Mammary epithelial cell (primary cell): ENCODE results near the gene ZFYVE16.
"Not testable (repeated sequence)": the region's sequence is repeated elsewhere in the genome, so short reads cannot be mapped to it uniquely, and the experiment has no call there.

Source experiments
- CTCF ChIP-seq, 2 donors: IDR thresholded peaks in 1 of 2; conservative IDR thresholded peaks in 1 of 2; 2 replicates each; pipeline ENCODE4 v1.5.1; 2011 to 2012; ENCODE audit warnings: inconsistent platforms in 2 of 2, low read length in 2 of 2, mild to moderate bottlenecking in 2 of 2, control low read depth in 1 of 2, low read depth in 1 of 2; ENCODE audit not compliant: insufficient read depth in 1 of 2; ENCODE audit errors: extremely low read depth in 1 of 2
- EZH2 ChIP-seq: IDR thresholded peaks from 2 replicates; pipeline ENCODE4 v1.6.1; 2012; ENCODE audit warnings: low read length, inconsistent platforms, borderline replicate concordance

- not testable (repeated sequence) for TF ChIP-seq CTCF (conservative IDR thresholded peaks at IDR 0.05 in 1 of 2, IDR thresholded peaks at IDR 0.05 in 1 of 2; ENCODE audit: extremely low read depth in 1 of 2, insufficient read depth in 1 of 2, low read depth in 1 of 2, low read length in 2 of 2); EZH2
These were observed 85.6 kb downstream of the ZFYVE16 start for GRCh38 chr5:80493443-80493842.
